Endothelial cell (in vitro differentiated cells): Measurements from ENCODE around the gene CCDC28B. TPM values are rescaled to one million over a fixed set of nuclear protein-coding genes. Genes with fewer than 3 reads are reported as not detected.
"Not testable (repeated sequence)": the region's sequence is repeated elsewhere in the genome, so short reads cannot be mapped to it uniquely, and the experiment has no call there.

ENCODE experiments used
- DNase-seq: peaks from one replicate; pipeline ENCODE4 v3.0.0; 2021; ENCODE audit warnings: low spot score
- H3K27ac Mint-ChIP-seq: one replicate; pipeline ENCODE4 v1.8.0; 2021; ENCODE audit warnings: mixed read lengths, inconsistent platforms; ENCODE audit not compliant: unreplicated experiment
- H3K27me3 Mint-ChIP-seq: one replicate; pipeline ENCODE4 v1.8.0; 2021; ENCODE audit warnings: mild to moderate bottlenecking, moderate library complexity, mixed read lengths, inconsistent platforms; ENCODE audit not compliant: unreplicated experiment
- H3K36me3 Mint-ChIP-seq: one replicate; pipeline ENCODE4 v1.8.0; 2021; ENCODE audit warnings: mild to moderate bottlenecking, low read depth, mixed read lengths, inconsistent platforms; ENCODE audit not compliant: unreplicated experiment
- H3K4me1 Mint-ChIP-seq: one replicate; pipeline ENCODE4 v1.8.0; 2021; ENCODE audit warnings: mild to moderate bottlenecking, mixed read lengths, inconsistent platforms; ENCODE audit not compliant: unreplicated experiment
- H3K4me3 Mint-ChIP-seq: one replicate; pipeline ENCODE4 v1.8.0; 2021; ENCODE audit warnings: mild to moderate bottlenecking, mixed read lengths, inconsistent platforms; ENCODE audit not compliant: unreplicated experiment
- H3K9me3 Mint-ChIP-seq: one replicate; pipeline ENCODE4 v1.8.0; 2021; ENCODE audit warnings: mixed read lengths, inconsistent platforms; ENCODE audit not compliant: unreplicated experiment
- long read RNA-seq: library from polyadenylated mRNA; unstranded; transcript quantifications from one replicate; pipeline ENCODE4 v2.0.0, GENCODE V29; 2020; ENCODE audit not compliant: unreplicated experiment
- total RNA-seq: library from RNA; stranded (reverse); fragmentation: NEBNext Ultra II Directional; extraction: Animal tissue kit (Norgen Biotek cat#: 25700); gene quantifications from one replicate; pipeline ENCODE4 v1.2.1, GENCODE V29; 2021; ENCODE audit not compliant: unreplicated experiment
- TF ChIP-seq, protein P1 (sequence below): fragments of 200-600 bp; sonication (generic); IDR thresholded peaks from one replicate; pipeline ENCODE4 v1.5.0; 2021; ENCODE audit warnings: antibody characterized with exemption; ENCODE audit not compliant: unreplicated experiment

CCDC28B gene
- total RNA-seq = 22.9 TPM
- long read RNA-seq, transcript CCDC28B-201 (6 exons, 1,089 nt) = major isoform, 7 of 13 reads
- long read RNA-seq, partial matches to known transcripts = 4 of 13 reads
- long read RNA-seq, other reads (novel, unspliced or antisense) = 2 of 13 reads

DNA sequence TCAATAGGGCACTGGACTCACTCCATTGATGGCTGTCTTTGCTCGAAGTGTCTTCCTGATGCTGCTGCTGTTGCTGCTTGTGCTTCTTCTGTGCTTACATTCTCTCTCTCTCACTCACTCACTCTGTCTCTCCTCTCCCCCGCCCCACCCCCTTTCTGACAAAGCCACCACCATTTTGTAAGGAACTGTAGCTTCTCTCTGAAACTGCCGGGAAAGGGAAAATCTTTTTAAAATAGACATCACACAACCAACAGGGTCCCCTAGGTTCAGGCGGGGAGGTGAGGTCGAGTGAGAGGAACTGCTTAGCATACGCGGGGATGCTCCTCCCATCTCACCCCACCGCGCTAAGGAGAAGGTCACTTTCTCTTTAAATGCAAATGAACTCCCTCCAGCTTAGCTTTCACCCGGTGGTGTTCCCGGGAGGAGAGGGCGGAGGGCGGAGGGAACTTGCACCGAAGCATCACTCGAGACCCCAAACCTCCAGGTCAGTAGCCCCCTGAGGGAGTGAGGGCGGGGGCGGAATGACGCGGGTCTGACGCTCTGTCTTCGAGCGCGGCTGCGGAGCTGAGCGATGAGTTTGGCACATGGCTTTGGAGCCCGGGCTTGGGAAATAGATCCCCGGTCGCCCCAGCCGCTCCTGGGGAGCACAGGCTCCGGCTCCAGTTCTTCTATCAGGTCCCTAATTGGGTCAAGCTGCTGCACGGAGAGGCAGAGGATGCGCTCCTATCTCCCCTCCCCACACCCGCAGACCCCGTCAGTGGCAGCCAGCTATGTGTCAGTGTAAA lies at the start of gene CCDC28B:
Gene CCDC28B, plus strand, starts transcription at position 370 of the 785 bp plus-strand sequence. CDS start 1,341 bp downstream, outside the sequence.
- Mint-ChIP-seq H3K9me3 (no peaks in the 10 kb centered on the region), H3K27ac (peak within 1 kb of the TSS; percentile 57), H3K4me3 (peak within 1 kb of the TSS; percentile 92), H3K36me3 (peaks cover 22% of the 10 kb centered on the region), H3K27me3 (peaks cover 20% of the 10 kb centered on the region), H3K4me1 (peaks cover 36% of the 10 kb centered on the region)
- TF ChIP-seq, protein P1, sequence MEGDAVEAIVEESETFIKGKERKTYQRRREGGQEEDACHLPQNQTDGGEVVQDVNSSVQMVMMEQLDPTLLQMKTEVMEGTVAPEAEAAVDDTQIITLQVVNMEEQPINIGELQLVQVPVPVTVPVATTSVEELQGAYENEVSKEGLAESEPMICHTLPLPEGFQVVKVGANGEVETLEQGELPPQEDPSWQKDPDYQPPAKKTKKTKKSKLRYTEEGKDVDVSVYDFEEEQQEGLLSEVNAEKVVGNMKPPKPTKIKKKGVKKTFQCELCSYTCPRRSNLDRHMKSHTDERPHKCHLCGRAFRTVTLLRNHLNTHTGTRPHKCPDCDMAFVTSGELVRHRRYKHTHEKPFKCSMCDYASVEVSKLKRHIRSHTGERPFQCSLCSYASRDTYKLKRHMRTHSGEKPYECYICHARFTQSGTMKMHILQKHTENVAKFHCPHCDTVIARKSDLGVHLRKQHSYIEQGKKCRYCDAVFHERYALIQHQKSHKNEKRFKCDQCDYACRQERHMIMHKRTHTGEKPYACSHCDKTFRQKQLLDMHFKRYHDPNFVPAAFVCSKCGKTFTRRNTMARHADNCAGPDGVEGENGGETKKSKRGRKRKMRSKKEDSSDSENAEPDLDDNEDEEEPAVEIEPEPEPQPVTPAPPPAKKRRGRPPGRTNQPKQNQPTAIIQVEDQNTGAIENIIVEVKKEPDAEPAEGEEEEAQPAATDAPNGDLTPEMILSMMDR = no peak
- DNase-seq = peak; percentile 44

DNA sequence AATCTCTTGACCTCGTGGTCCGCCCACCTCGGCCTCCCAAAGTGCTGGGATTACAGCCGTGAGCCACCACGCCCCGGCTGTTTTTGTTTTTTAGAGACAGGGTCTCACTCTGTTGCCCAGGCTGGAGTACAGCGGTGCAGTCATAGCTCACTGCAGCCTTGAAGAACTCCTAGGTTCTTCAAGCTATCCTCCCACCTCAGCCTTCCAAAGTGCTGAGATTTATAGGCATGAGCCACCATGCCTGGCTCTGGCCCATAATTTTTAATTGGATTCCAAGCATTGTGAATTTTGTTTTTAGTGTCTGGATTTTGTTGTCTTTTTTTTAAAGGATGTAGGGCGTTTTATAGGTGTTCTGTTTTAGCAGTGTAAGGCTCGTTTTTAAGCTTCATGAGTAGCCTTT lies 49.5 kb upstream of the CCDC28B start:
- H3K4me3 Mint-ChIP-seq = no peak overlapping the region
- H3K9me3 Mint-ChIP-seq = no peaks in the 10 kb centered on the region
- H3K27me3 Mint-ChIP-seq = no peaks in the 10 kb centered on the region
- peaks cover 16% of the 10 kb centered on the region for H3K36me3 Mint-ChIP-seq
- peaks cover 2% of the 10 kb centered on the region for H3K4me1 Mint-ChIP-seq
- no peak overlapping the region for H3K27ac Mint-ChIP-seq
- no peak for DNase-seq
- TF ChIP-seq, protein P1 = no peak

DNA sequence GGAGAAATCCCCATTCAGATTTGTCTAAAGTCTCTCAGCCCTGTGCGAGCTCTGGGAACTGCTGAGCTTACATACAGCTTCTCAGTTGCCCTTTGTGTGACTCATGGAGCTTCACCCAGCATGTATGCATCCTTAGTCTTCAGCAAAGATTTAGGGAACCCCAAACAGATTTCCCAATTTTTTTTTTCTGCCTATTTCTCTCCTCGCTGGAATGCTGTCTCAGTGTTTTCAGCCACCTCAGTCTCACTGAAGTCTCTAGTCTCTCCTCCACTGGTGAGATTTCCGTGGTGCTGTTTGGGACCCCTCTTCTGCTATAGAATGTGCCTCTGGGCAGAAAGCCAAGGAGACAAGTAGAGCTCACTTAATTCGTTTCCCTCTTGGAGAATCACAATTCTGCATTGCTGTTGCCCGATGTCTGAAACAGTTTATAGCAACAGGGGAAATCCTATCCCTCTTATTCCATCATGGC lies 49.0 kb upstream of the CCDC28B start:
- H3K4me1 Mint-ChIP-seq = peaks cover 2% of the 10 kb centered on the region
- H3K4me3 Mint-ChIP-seq = no peak overlapping the region
- peaks cover 21% of the 10 kb centered on the region for H3K36me3 Mint-ChIP-seq
- no peaks in the 10 kb centered on the region for H3K27me3 Mint-ChIP-seq
- TF ChIP-seq, protein P1 = no peak
- no peak for DNase-seq
- H3K9me3 Mint-ChIP-seq = no peaks in the 10 kb centered on the region
- peak overlapping the region; percentile 69 for H3K27ac Mint-ChIP-seq

DNA sequence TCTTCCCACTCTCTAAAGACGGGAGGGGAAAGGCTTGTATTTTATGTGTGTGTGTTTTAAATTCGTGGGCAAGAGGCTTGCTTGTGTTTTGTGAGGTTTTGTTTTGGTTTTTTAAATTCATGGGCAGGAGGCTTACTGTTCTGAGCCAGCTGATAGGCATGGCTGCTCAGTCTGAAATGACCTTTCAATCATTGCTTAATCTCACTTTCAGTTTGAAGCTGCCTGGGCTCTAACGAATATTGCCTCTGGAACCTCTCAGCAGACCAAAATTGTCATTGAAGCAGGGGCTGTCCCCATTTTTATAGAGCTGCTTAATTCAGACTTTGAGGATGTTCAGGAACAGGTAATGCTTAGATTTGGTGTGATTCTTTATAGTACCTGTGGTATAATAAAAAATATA lies 41.2 kb upstream of the CCDC28B start:
- H3K27ac Mint-ChIP-seq = no peak overlapping the region
- no peak overlapping the region for H3K4me3 Mint-ChIP-seq
- TF ChIP-seq, protein P1 = no peak
- no peak for DNase-seq
- no peaks in the 10 kb centered on the region for H3K27me3 Mint-ChIP-seq
- H3K4me1 Mint-ChIP-seq = no peaks in the 10 kb centered on the region
- H3K36me3 Mint-ChIP-seq = peaks cover 42% of the 10 kb centered on the region
- H3K9me3 Mint-ChIP-seq = no peaks in the 10 kb centered on the region

DNA sequence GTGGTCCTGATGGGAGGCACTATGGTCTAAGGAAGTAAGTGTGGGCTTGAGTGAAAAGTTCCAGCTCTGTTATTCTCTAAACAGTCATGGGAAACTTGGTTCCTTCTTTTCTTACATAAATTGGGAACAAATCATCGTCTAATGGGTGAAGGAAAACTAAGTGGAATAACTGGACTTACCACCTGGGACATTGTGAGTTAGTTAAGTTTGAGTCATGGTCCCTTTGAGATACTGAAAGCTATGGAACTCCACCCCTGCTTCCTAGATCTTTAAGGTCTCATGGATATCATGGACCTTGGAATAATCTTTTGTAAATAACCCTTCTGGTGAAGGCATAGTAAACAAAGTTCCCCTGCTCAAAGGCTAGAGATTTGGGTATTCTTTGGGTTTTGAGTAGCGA lies 37.0 kb upstream of the CCDC28B start:
- no peaks in the 10 kb centered on the region for H3K9me3 Mint-ChIP-seq
- H3K27me3 Mint-ChIP-seq = no peaks in the 10 kb centered on the region
- no peaks in the 10 kb centered on the region for H3K4me1 Mint-ChIP-seq
- DNase-seq = no peak
- no peak overlapping the region for H3K4me3 Mint-ChIP-seq
- H3K27ac Mint-ChIP-seq = no peak overlapping the region
- peaks cover 30% of the 10 kb centered on the region for H3K36me3 Mint-ChIP-seq
- TF ChIP-seq, protein P1 = no peak

DNA sequence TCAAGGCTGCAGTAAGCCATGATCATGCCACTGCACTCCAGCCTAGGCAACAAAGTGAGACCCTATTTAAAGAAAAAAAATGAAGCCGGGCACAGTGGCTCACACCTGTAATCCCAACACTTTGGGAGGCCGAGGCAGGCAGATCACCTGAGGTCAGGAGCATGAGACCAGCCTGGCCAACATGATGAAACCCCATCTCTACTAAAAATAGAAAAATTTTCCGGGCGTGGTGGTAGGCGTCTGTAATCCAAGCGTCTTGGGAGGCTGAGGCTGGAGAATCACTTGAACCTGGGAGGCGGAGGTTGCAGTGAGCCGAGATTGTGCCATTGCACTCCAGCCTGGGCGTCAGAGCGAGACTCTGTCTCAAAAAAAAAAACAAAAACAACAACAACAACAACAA lies 34.8 kb upstream of the CCDC28B start:
- not testable (repeated sequence) for DNase-seq, H3K27ac Mint-ChIP-seq, H3K9me3 Mint-ChIP-seq, H3K27me3 Mint-ChIP-seq, H3K4me1 Mint-ChIP-seq, H3K4me3 Mint-ChIP-seq
- peaks cover 32% of the 10 kb centered on the region for H3K36me3 Mint-ChIP-seq
